KOPT-K1 (cell line): Measurements from ENCODE around the gene HSPB2.
"Not testable (repeated sequence)": the region's sequence is repeated elsewhere in the genome, so short reads cannot be mapped to it uniquely, and the experiment has no call there.

Experiments used
- H3K27ac ChIP-seq: fragments of 200-600 bp; sonication (generic); 2 replicates; pipeline ENCODE4 v1.5.1; 2016; ENCODE audit warnings: antibody characterized with exemption, mild to moderate bottlenecking, low read depth, low read length; ENCODE audit not compliant: poor library complexity, severe bottlenecking
- H3K36me3 ChIP-seq: fragments of 200-600 bp; sonication (generic); 2 replicates; pipeline ENCODE4 v1.5.1; 2017; ENCODE audit warnings: antibody characterized with exemption, mild to moderate bottlenecking, low read length, moderate library complexity; ENCODE audit not compliant: insufficient read depth
- H3K9me3 ChIP-seq: fragments of 200-600 bp; sonication (generic); 2 replicates; pipeline ENCODE4 v1.5.1; 2017; ENCODE audit warnings: antibody characterized with exemption, low read length, mild to moderate bottlenecking; ENCODE audit not compliant: insufficient read depth, poor library complexity, severe bottlenecking

Gene HSPB2, protein sequence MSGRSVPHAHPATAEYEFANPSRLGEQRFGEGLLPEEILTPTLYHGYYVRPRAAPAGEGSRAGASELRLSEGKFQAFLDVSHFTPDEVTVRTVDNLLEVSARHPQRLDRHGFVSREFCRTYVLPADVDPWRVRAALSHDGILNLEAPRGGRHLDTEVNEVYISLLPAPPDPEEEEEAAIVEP

DNA sequence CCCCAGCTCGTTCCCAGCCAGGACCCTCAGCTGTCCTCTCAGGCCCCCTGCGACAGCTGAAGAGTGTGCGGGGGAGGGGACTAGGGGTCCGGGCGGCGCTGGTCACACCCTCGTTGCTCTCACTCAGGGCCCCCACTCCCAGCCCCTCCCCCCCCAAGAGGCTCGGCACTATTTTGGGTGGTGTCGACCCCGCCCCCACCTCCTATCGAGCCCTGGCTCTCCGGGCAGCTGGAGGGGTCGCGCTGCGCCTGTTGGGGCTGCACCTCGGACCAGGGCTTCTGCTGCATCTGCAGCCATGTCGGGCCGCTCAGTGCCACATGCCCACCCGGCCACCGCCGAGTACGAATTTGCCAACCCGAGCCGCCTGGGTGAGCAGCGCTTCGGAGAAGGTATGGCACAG, at the start of gene HSPB2:
Gene HSPB2 (plus strand): TSS at position 200 of the 400 bp plus-strand sequence. CDS start 96 bp downstream, at position 296.
- Histone ChIP-seq H3K36me3 (no peaks in the 10 kb centered on the region), H3K9me3 (no peaks in the 10 kb centered on the region), H3K27ac (no peak within 1 kb of the TSS)

DNA sequence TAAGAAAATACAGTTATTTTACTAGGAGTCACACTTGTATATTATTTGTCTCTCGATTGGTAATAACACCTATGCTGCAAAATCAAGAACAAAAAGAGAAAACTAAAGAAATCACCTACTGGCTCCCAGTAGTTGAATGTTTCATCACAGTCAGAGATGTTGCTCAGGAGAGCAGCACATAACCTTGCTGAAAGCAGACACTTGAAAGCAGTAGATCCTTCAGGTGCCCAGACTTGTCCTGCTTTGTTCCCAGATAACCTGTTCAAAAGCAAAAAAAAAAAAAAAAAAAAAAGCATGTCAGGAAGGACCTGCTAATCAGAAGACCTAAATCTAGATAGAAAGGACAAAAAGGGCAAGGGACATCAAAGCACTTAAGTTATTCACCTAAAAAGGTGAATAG, 42.4 kb upstream of the HSPB2 start:
- no peaks in the 10 kb centered on the region for H3K9me3 ChIP-seq
- H3K27ac ChIP-seq: no peak overlapping the region
- H3K36me3 ChIP-seq: peaks cover 42% of the 10 kb centered on the region

DNA sequence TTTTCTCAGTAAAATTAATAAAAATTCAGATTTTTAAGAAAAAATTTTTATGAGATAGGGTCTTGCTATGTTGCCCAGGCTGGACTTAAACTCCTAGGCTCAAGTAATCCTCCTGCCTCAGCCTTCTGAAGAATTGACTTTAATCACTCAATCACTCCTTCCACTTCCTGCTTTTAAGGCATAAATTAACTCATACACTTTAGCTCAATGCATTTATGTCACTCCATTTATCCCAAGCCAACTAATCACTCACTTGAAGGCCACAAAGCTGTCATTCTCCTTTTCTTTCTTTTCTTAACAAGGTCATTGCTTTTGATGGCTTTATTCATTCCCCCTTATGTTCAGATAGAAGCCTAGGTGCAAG, 42.0 kb upstream of the HSPB2 start:
- H3K9me3 ChIP-seq: no peaks in the 10 kb centered on the region
- H3K27ac ChIP-seq: peak overlapping the region; percentile 66
- H3K36me3 ChIP-seq: peaks cover 42% of the 10 kb centered on the region

DNA sequence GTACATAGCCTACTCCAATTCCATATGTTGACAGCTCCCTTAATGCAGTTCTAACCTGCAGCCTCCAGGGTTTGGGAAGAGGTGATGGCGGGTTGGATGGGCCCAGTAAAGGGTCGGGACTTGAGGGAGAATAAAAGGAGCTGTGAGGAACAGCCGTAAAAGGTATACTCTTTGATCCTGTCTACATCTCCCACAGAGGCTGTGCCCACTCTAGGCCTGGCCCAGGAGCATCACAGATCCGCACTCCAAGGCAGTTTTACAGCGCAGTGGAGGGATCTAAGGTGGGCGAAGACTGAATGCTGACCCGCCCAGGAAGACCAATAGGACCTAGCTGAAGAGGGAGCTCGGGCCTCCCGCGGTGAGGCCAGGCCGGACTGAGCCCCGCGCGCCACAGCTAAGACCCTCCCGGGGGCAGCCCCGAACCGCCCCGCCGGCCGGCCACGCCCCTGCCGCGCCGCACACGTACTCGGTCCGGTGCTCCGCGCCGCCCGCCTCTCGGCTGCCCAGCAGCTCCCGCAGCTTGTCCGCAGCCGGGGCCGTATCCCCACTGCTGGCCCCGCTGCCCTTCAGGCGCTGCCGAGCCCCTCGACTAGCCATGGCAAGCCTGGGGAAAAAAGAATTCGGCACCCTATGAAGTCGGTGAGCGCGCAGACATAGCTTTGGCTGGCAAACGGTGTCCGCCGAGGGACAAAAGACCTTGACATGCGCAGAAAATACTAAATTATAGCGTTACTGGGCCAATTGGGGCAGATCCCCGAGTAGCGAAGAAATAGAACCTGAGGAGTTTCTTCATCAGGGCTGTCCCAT, 41.4 kb upstream of the HSPB2 start, which contains the start of gene ALG9:
Gene ALG9 (minus strand): TSS at position 696 of the 807 bp plus-strand sequence. CDS start 99 bp downstream, at position 597.
- no peaks in the 10 kb centered on the region for H3K9me3 ChIP-seq
- peak within 1 kb of the TSS; percentile 66 for H3K27ac ChIP-seq
- H3K36me3 ChIP-seq: peaks cover 41% of the 10 kb centered on the region

DNA sequence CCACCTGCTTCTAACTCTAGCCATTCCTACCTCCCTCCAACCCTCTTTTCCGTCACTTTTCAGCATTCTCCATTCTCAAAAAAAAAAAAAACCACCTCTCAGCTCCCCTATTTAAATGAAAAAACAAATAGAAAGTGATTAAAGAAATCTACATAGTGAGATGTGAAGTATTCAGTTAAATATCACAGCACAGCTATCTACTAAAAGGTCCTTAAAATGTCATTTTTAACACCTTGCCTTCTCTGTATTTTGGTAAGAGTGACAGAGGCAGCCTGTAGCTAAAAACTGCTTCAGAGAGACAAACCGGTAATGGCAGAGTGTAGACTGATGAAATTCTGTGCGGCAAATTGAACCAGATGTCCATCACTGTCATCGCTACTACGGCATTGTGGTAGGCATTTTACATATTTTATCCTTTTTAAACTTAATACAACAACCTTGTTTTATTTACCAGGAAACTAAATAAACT, 40.8 kb upstream of the HSPB2 start:
- Histone ChIP-seq H3K9me3 (no peaks in the 10 kb centered on the region), H3K36me3 (peaks cover 39% of the 10 kb centered on the region), H3K27ac (peak overlapping the region; percentile 66)

DNA sequence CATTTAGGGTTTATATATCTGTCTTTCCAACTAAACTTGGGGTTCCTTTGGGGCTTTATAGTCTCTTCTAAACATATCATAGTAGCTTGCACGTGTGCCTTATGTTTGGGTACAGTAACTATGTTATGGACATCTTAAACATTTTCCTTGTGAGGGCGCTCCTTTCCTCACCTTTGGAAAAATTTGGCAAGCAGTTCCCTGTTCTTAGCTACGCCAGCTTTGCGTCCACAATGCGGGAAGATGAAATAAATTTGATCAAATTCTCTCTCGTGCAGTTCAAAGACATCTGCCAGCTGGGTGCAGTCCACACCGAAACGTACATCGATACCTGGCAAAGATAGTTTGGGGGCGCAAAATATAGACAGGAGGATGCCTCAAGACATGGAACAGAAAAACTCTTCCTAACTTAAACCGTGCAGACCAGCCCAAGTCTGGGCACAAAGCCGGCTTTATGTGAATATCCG, 34.1 kb upstream of the HSPB2 start:
- no peaks in the 10 kb centered on the region for H3K9me3 ChIP-seq
- peak overlapping the region; percentile 80 for H3K27ac ChIP-seq
- peaks cover 18% of the 10 kb centered on the region; the same call in 1 of the 2 replicates for H3K36me3 ChIP-seq

DNA sequence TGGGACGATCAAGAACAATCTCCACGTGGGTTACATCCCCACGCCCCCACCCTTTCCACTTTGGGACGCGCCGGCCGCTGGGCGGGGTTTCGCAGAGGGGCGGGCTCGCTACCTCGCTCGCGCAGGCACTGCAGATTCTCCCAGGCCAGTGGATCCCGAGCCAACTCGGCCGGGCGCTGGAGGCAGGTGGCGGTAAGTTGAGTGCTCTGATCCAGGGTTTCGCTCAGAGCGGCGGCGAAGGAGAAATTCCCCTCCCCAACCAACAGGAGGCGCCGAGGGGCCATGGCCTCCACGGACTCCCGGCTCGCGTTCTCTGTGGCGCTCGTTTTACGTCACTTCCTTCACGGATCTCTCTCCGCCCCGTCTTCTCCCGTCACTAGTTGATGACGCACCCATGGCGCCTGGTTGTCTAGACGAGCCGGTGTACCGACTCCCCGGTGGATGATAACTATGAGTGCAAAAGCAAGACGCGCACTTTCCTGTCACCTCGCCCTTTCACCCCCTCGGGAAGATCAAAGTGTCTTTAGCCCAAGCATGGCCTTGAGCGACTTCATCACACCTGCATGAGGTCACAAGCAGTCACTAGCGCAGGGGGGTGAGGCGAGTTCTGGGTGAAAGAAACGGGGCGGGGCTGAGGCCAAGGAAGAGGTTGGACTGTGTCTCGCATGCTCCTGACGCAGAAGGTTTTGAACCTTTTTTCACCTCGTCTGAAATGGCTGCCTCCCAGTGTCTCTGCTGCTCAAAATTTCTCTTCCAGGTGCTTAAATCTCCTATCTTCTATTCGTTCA, 33.5 kb upstream of the HSPB2 start, which contains the start of the genes CFAP68 and FDXACB1:
Gene CFAP68 (plus strand): TSS at position 693 of the 788 bp plus-strand sequence. CDS start 20 bp downstream, at position 713.
Gene FDXACB1 (minus strand): TSS at position 317 of the 788 bp plus-strand sequence. CDS start 33 bp downstream, at position 284.
- Histone ChIP-seq H3K27ac (peak within 1 kb of the TSS; percentile 80), H3K36me3 (peaks cover 18% of the 10 kb centered on the region; the same call in 1 of the 2 replicates), H3K9me3 (no peaks in the 10 kb centered on the region)

DNA sequence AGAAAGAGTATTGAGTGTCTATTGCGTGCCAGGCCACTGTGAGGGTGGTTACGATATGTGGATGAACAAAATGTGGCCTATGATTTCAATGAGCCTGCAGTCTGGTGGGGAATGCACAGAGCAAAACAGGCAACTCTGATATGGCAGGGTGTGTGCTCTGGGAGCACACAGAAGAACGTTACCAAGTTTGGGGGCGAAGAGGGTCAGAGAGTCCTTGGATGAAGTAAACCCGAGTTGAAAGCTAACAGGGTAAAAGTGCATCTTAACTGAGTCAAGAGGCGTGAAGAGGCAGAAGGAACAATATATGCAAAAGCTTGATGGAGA, 32.9 kb upstream of the HSPB2 start:
- H3K27ac ChIP-seq: peak overlapping the region; percentile 80
- H3K36me3 ChIP-seq: peaks cover 18% of the 10 kb centered on the region; the same call in 1 of the 2 replicates
- H3K9me3 ChIP-seq: no peaks in the 10 kb centered on the region

DNA sequence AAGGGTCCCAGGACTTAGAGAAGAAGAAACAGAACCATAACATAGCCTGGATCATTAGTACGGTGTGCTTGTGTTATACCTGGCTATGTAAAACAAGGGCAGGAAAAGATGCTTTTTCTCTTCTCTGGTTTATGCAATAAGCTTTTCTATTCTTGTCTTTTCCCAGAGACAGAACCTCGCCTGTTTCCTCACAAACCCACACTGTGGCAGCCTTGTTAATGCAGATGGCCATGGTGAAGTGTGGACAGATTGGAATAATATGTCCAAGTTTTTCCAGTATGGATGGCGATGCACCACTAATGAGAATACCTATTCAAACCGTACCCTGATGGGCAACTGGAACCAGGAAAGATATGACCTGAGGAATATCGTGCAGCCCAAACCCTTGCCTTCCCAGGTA, 30.3 kb upstream of the HSPB2 start:
- no peaks in the 10 kb centered on the region for H3K9me3 ChIP-seq
- H3K27ac ChIP-seq: no peak overlapping the region
- H3K36me3 ChIP-seq: no peaks in the 10 kb centered on the region

DNA sequence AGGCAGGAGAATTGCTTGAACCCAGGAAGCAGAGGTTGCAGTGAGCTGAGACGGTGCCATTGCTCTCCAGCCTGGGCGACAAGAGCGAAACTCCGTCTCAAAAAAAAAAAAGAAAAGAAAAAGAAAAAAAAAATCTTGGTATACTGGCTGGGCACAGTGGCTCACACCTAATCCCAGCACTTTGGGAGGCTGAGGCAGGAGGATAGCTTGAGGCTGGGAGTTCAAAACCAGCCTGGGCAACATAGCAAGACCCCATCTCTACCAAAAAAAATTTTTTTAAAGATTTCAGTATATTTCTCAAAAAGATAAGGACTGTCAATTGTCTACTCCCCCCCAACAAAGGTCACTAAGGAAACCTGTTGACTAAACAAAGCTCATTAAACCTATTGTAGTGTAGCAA, 27.5 kb upstream of the HSPB2 start:
- not testable (repeated sequence) for H3K27ac ChIP-seq, H3K9me3 ChIP-seq, H3K36me3 ChIP-seq

DNA sequence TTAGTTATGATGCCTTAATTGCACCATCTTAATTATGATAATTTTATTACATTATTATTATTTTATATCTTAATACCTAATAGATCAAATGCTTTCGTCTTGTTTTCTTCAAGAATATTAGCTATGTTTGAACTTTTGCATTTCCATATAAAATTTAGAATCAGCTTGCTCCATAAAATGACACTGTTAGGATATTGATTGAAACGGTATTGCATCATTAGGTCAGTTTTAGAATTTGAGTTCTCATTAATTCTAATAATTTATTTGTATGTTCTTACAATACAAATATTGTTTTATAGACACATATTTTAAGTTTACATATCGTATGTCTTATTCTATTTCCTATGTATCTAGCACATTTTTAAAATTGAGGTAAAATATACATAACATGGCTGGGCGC, 26.5 kb upstream of the HSPB2 start:
- no peaks in the 10 kb centered on the region for H3K9me3 ChIP-seq
- no peaks in the 10 kb centered on the region for H3K36me3 ChIP-seq
- H3K27ac ChIP-seq: no peak overlapping the region

DNA sequence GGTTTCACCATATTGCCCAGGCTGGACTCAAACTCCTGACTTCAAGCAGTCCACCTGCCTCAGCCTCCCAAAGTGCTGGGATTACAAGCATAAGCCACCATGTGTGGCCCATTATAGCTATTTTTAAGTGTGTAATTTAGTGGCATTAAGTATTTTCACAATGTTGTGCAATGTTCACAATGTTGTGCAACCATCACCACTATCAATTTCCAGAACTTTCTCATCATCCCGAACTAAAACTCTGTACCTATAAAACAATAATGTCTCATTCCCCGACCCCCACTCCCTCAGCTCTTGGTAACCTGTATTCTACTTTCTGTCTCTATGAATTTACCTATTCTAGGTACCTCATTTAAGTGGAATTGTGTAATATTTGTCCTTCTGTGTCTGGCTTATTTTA, 25.7 kb upstream of the HSPB2 start:
- Histone ChIP-seq H3K27ac (no peak overlapping the region), H3K36me3 (no peaks in the 10 kb centered on the region), H3K9me3 (no peaks in the 10 kb centered on the region)

DNA sequence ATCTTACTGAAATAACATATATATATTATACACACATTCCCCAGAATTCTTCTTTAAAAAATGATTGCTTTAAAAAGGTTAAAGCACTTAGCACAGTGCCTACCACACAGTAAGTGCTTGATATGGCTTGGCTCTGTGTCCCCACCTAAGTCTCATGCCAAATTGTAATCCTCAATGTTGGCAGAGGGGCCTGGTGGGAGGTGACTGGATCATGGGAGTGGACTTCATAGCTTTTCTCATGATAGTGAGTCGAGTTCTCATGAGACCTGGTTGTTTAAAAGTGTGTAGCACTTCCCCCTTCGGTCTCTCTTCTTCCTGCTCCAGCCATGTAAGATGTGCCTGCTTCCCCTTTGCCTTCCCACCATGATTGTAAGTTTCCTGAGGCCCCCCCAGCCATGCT, 7.1 kb upstream of the HSPB2 start:
- Histone ChIP-seq H3K9me3 (peaks cover 6% of the 10 kb centered on the region), H3K36me3 (no peaks in the 10 kb centered on the region), H3K27ac (no peak overlapping the region)

DNA sequence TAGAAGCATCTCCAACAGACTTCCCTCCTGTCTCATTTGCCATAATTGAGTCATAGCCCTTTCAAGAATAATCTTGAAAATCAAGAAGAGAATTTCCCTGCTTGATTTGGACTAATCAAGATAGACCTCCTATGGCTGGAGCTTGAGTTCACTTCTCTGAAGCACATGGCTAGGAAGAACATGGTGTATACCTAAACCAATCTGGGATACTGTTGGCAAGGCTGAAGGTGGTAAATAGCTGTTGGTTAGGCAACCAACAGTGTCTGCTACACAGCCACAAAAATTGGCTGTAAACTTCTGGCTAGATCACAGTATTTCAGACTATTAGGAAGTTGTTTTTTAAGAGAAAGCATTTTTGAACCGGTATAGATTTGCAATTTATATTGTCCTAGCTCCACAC, 5.9 kb upstream of the HSPB2 start:
- H3K36me3 ChIP-seq: no peaks in the 10 kb centered on the region
- peaks cover 6% of the 10 kb centered on the region for H3K9me3 ChIP-seq
- H3K27ac ChIP-seq: no peak overlapping the region
